HuH-7.5 (cell line): ENCODE measurements around the gene HLX.

Experiments
- DNase-seq: peaks from one replicate; pipeline ENCODE4 v3.0.0; 2011; ENCODE audit warnings: low spot score

The HLX gene

GRCh38 chr1:220925707-220926106 is 46.5 kb downstream of the HLX start:
- DNase-seq = no peak

DNA sequence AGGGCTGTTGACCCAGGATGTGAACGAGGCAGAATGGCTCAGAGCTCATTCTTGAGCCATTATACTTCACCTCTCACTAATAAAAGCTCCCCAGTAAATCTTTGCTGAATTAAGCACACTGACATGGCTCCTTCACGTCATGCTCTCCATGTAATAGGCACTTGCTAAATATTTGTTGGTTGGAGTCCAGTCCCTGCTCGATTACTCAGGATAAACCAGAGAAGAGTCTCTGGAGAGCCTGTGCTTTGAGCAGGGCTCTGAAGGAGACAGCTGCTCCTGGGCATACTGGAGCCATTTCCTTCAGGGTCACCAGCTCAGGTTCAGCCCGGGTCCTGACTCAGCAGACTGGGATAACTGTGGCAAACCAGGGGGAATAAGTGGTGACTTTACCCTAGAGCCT is 46.9 kb downstream of the HLX start:
- no peak for DNase-seq

GRCh38 chr1:220927442-220927841 is 48.2 kb downstream of the HLX start:
- DNase-seq = no peak

GRCh38 chr1:220928320-220928719 is 49.1 kb downstream of the HLX start:
- DNase-seq = no peak

DNA sequence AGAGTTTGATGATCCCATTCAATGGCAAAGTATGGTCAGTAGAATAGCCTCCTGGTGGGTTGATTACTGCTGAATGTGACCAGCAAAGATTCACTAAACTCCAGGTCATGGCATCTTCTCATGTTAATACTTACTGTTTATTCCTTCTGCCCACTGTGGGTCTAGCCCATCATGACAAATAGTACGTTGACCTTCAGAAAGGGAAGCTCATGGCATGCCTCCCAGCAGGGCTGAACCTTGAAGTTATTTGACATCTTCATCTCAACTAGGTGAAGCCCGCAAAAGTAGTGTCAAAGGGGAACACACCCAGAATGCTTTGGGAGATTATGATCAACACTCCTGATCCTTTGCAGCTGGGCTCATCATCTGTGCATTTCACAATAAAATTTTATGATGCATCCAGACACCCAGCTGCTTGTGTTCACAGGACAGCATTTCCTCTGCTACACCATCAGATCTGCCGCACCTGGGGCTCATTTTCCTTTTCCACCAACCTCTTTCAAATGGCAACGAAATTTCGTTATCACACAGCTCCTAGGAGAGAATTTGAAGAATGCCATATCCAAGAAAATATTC is 49.6 kb downstream of the HLX start:
- no peak for DNase-seq

DNA sequence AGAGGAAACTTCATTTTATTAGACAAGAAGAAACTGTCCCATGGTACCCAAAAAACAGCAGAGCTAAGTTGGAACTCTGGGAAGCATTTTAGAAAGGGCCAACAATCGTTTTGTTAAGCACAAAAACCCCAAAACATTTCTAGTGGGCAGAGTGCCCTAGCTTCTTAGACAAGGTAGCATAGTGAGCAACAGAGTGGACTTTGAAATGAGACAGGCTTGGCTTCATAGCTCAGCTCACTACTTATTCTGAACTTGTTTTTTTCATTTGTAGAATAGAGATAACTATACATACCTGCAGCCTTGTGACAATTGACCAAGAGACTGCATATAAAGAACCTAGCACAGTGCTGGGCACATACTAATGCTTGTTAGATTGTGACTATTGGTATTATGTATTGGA is 50.1 kb downstream of the HLX start:
- no peak for DNase-seq
